Hematopoietic multipotent progenitor cell treated with erythropoietin and hydrocortisone succinate and interleukin-3 and kit ligand, for 15 days (in vitro differentiated cells): ENCODE measurements around the gene MEIKIN.

Experiments used
- DNase-seq: peaks from one replicate; pipeline ENCODE4 v3.0.0-alpha.2; 2015; ENCODE audit warnings: low spot score

The MEIKIN gene

GRCh38 chr5:131945551-131946168 lies at the start of gene MEIKIN:
MEIKIN (minus strand) TSS chr5:131945663; CDS start chr5:131945505, 158 bp downstream.
- DNase-seq, result no peak

GRCh38 chr5:131994533-131995226 lies 49.2 kb upstream of the MEIKIN start:
- DNase-seq, result peak; percentile 97

- peak; percentile 43 for DNase-seq
These were observed 48.6 kb upstream of the MEIKIN start for GRCh38 chr5:131994090-131994489.

- peak; percentile 77 for DNase-seq
These were observed 48.2 kb upstream of the MEIKIN start for GRCh38 chr5:131993676-131994075.

GRCh38 chr5:131992370-131992769 lies 46.9 kb upstream of the MEIKIN start:
- no peak for DNase-seq

GRCh38 chr5:131991593-131992324 lies 46.3 kb upstream of the MEIKIN start:
- no peak for DNase-seq

GRCh38 chr5:131990716-131991115 lies 45.3 kb upstream of the MEIKIN start:
- no peak for DNase-seq

- DNase-seq, result no peak
These were observed 43.1 kb upstream of the MEIKIN start for GRCh38 chr5:131988601-131989000.

- DNase-seq, result no peak
These were observed 41.8 kb upstream of the MEIKIN start for GRCh38 chr5:131987251-131987650.

GRCh38 chr5:131986161-131986912 lies 40.9 kb upstream of the MEIKIN start:
- no peak for DNase-seq

- DNase-seq, result no peak
These were observed 39.6 kb upstream of the MEIKIN start for GRCh38 chr5:131984956-131985665.

GRCh38 chr5:131983244-131983771 lies 37.8 kb upstream of the MEIKIN start:
- DNase-seq, result no peak

- no peak for DNase-seq
These were observed 36.1 kb upstream of the MEIKIN start for GRCh38 chr5:131981516-131981915.

- DNase-seq, result no peak
These were observed 35.2 kb upstream of the MEIKIN start for GRCh38 chr5:131980696-131981095.

GRCh38 chr5:131979816-131980215 lies 34.4 kb upstream of the MEIKIN start:
- DNase-seq, result no peak

- no peak for DNase-seq
These were observed 31.7 kb upstream of the MEIKIN start for GRCh38 chr5:131977212-131977604.

- DNase-seq, result no peak
These were observed 31.1 kb upstream of the MEIKIN start for GRCh38 chr5:131976414-131977211.

- no peak for DNase-seq
These were observed 29.7 kb upstream of the MEIKIN start for GRCh38 chr5:131974956-131975726.

GRCh38 chr5:131974622-131974955 lies 29.1 kb upstream of the MEIKIN start:
- DNase-seq, result no peak

GRCh38 chr5:131974016-131974415 lies 28.6 kb upstream of the MEIKIN start:
- no peak for DNase-seq
